Measurements from ENCODE around the gene GLI3. TPM values are rescaled to one million over a fixed set of nuclear protein-coding genes. Genes with fewer than 3 reads are reported as not detected.

Gene GLI3
- total RNA-seq, result 1 to 10 TPM; 2.7 to 9.1 (median 5.5) TPM
- under 1 TPM; 0.51 to 0.77 TPM for polyA plus RNA-seq
- long read RNA-seq, donor 1, partial matches to known transcripts, result 1 of 1 reads
- long read RNA-seq, donor 1, other reads (novel, unspliced or antisense), result 0 of 1 reads
- long read RNA-seq, donor 2, partial matches to known transcripts, result 0 of 4 reads
- long read RNA-seq, donor 2, other reads (novel, unspliced or antisense), result 3 of 4 reads
- long read RNA-seq, donor 3, partial matches to known transcripts, result 2 of 5 reads
- long read RNA-seq, donor 3, other reads (novel, unspliced or antisense), result 3 of 5 reads

DNA sequence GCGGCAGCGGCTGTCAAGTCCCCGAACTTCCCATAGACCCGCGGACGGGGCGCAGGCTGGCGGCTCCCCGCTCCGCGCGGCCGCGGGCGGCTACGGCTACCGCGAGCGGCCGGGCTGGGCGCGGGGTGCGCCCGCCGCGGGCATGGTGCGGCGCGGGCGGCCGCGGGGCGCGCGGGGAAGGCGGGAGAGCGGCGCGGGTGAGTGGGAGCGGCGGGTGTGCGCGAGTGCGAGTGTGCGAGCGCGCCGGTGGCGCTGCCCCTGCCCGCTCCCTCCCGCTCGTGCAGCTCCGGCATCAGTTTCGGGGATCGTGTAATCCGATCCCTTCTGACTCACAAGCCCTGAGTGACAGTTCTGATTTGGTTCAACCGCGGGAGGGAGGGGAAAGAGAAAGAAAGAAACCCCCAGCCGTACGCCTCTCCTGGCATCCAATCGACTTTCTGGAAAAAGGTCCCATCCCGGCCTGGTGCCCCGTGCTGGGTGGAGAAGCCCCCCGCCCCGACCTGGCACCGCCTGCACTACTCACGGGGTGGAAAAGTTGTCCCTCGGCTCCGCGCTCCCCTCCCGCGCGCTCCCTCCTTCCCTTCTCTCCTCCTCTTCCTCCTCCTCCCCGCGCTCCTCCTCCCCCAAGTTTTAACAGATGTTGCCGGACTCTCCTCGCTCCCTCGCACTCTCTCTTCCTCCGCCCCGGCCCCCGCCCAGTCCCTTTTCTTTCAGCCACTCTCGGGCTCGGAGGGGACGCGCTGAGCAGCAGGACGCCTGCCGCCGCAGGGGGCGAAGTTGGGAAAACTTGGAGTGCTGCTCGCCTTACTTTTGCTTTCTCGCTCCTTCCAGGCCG, at the start of gene GLI3:
TSS of gene GLI3 (minus strand) at position 234 of the 835 bp plus-strand sequence. CDS start 13,956 bp downstream, outside the sequence.
- TF ChIP-seq, protein P1, sequence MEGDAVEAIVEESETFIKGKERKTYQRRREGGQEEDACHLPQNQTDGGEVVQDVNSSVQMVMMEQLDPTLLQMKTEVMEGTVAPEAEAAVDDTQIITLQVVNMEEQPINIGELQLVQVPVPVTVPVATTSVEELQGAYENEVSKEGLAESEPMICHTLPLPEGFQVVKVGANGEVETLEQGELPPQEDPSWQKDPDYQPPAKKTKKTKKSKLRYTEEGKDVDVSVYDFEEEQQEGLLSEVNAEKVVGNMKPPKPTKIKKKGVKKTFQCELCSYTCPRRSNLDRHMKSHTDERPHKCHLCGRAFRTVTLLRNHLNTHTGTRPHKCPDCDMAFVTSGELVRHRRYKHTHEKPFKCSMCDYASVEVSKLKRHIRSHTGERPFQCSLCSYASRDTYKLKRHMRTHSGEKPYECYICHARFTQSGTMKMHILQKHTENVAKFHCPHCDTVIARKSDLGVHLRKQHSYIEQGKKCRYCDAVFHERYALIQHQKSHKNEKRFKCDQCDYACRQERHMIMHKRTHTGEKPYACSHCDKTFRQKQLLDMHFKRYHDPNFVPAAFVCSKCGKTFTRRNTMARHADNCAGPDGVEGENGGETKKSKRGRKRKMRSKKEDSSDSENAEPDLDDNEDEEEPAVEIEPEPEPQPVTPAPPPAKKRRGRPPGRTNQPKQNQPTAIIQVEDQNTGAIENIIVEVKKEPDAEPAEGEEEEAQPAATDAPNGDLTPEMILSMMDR (IDR thresholded peaks at IDR 0.05), result peak in 6 of 9 donors; percentile 6 to 50 (median 28)
- Histone ChIP-seq H3K4me1 (peaks cover 0 to 19% (median 11%) of the 10 kb centered on the region in 9 donors), H3K4me3 (peak within 1 kb of the TSS; percentile 47 to 84 (median 76)), H3K27me3 (peaks cover 0 to 66% (median 0%) of the 10 kb centered on the region in 7 donors), H3K9me3 (no peaks in the 10 kb centered on the region), H3K27ac (peak within 1 kb of the TSS; percentile 71 to 87 (median 82)), H3K36me3 (no peaks in the 10 kb centered on the region)
- intact Hi-C loops (cut with DNase I), result loop anchor here in 3 of 10 donors (5.0 to 10.0 kb wide), 3 partner anchors 132 to 255 kb away; no protein-coding TSS in a partner anchor
- 0% methylated on average over 71 to 92 of the region's 92 CpGs for WGBS, 2 donors
- ATAC-seq, result peak; percentile 80 to 94 (median 89)
- peak; percentile 83 to 90 for DNase-seq

DNA sequence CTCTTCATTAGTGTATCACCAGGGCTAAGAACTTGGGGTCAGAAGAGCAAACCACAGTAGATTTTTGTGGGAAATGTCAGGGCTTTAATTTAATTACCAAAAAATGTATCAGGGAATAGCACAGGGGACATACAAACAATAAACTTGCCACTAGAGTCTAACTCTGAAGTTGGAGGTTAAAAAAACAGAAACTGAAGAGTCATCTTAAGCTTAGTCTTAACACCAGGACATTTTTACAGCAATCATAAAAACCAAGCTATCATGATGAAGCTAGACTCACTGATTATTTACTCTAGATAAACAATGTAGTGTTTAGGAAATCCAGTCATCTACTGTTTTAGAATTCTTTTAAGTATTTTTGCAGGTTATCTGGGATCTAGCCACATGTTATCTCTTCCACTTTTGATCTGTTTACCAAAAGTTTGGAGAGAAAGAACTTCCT, 48.4 kb upstream of the GLI3 start:
- no peak overlapping the region for H3K27ac ChIP-seq
- no peaks in the 10 kb centered on the region for H3K9me3 ChIP-seq
- ATAC-seq (no peak), DNase-seq (no peak)
- H3K36me3 ChIP-seq, result no peaks in the 10 kb centered on the region
- intact Hi-C loops (cut with DNase I), result no loop called here
- peaks cover 0 to 11% (median 0%) of the 10 kb centered on the region in 7 donors for H3K27me3 ChIP-seq
- H3K4me3 ChIP-seq, result no peak overlapping the region
- no peaks in the 10 kb centered on the region for H3K4me1 ChIP-seq
- TF ChIP-seq, protein P1 (IDR thresholded peaks at IDR 0.05), result no peak

DNA sequence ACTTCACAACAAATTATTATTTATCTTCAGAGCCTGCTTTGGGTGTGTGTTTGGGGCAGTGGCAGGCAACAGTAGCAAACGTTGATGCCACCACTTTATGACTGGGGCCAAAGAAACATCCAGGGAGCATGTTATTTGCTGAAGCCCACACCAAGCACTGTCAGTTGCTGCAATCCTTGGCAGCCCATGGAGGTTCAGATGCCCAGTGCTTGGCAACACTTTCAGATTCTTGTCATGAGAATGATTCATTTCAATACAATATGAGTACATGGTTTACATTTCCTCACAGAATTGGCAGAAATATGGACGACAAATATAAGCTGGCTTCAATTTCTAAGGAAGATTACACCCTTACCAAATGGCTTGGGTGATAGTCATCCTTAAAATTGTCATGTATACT, 46.5 kb upstream of the GLI3 start:
- ATAC-seq, result no peak
- intact Hi-C loops (cut with DNase I), result no loop called here

DNA sequence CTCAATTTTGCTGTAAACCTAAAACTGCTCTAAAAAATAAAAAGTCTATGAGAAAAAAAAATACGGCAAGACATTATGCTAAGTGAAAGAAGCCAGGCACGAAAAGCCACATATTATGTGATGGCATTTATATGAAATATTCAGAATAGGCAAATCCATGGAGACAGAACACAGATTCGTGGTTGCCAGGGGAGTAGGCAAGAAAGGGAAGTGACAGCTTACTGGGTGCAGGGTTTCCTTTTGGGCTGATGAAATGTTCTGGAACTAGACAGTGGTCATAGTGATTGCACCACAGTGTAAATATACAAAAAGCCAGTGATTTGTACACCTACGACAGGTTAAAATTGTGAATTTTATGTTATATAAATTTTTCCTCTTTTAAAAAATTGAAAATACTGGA, 41.3 kb upstream of the GLI3 start:
- Histone ChIP-seq H3K4me1 (no peaks in the 10 kb centered on the region), H3K27ac (no peak overlapping the region), H3K4me3 (no peak overlapping the region), H3K36me3 (no peaks in the 10 kb centered on the region), H3K9me3 (no peaks in the 10 kb centered on the region), H3K27me3 (peaks cover 0 to 4% (median 0%) of the 10 kb centered on the region in 7 donors)
- TF ChIP-seq, protein P1 (IDR thresholded peaks at IDR 0.05), result no peak
- WGBS, 2 donors, result 84 to 89% methylated on average over 4 of the region's 4 CpGs
- ATAC-seq (no peak), DNase-seq (no peak)
- intact Hi-C loops (cut with DNase I), result no loop called here

More for the DNA sequence above, 46.5 kb upstream of the GLI3 start:
- TF ChIP-seq, protein P1 (IDR thresholded peaks at IDR 0.05), result no peak
- WGBS, 2 donors, result 51 to 67% methylated on average over 2 of the region's 2 CpGs
- Histone ChIP-seq H3K36me3 (no peaks in the 10 kb centered on the region), H3K4me1 (no peaks in the 10 kb centered on the region), H3K27me3 (peaks cover 0 to 11% (median 0%) of the 10 kb centered on the region in 7 donors), H3K27ac (no peak overlapping the region), H3K4me3 (no peak overlapping the region), H3K9me3 (no peaks in the 10 kb centered on the region)
- no peak for DNase-seq
